GM10266 (cell line): ENCODE data around the gene SLC25A2.
"Not testable (repeated sequence)": the region's sequence is repeated elsewhere in the genome, so short reads cannot be mapped to it uniquely, and the experiment has no call there.

ENCODE experiments used
- DNase-seq: peaks from one replicate; pipeline ENCODE4 v3.0.0; 2012; ENCODE audit errors: extremely low spot score
- CTCF ChIP-seq: IDR thresholded peaks from 2 replicates; pipeline ENCODE4 v1.5.1; 2012; ENCODE audit warnings: mild to moderate bottlenecking, low read depth; ENCODE audit not compliant: control insufficient read depth, insufficient read depth; ENCODE audit errors: missing control alignments

SLC25A2 gene

GRCh38 chr5:141303756-141304155 is at the start of gene SLC25A2:
TSS of gene SLC25A2 (minus strand) at chr5:141304049. CDS start at chr5:141303865, 184 bp downstream.
- no peak for DNase-seq
- no peak for TF ChIP-seq CTCF

- no peak for TF ChIP-seq CTCF
Measured at GRCh38 chr5:141351591-141351990, 47.7 kb upstream of the SLC25A2 start.

GRCh38 chr5:141349917-141350619 is 46.2 kb upstream of the SLC25A2 start, which contains the start of gene PCDHGB1:
TSS of gene PCDHGB1 (plus strand) at chr5:141350099. CDS start at chr5:141350261, 162 bp downstream.
- TF ChIP-seq CTCF, result peak; percentile 49
- peak; percentile 59 for DNase-seq

More at GRCh38 chr5:141351591-141351990, 47.7 kb upstream of the SLC25A2 start:
- no peak for DNase-seq

GRCh38 chr5:141346017-141346416 is 42.2 kb upstream of the SLC25A2 start:
- DNase-seq, result not testable (repeated sequence)

GRCh38 chr5:141345327-141345726 is 41.5 kb upstream of the SLC25A2 start:
- DNase-seq, result no peak
- no peak for TF ChIP-seq CTCF

- TF ChIP-seq CTCF, result no peak
- DNase-seq, result no peak
Measured at GRCh38 chr5:141343953-141344463, 40.2 kb upstream of the SLC25A2 start.

GRCh38 chr5:141343242-141343952 is 39.5 kb upstream of the SLC25A2 start, which contains the start of gene PCDHGA3:
TSS of gene PCDHGA3 (plus strand) at chr5:141343829. CDS start at chr5:141344034, 205 bp downstream.
- peak; percentile 26 for TF ChIP-seq CTCF
- DNase-seq, result peak; percentile 65
